IPS-NIHi7 (cell line): ENCODE results near the gene ARL13A.
A peak's percentile ranks its signal among the peaks of the same experiment; 100 is the strongest.
"Not testable (repeated sequence)": the region's sequence is repeated elsewhere in the genome, so short reads cannot be mapped to it uniquely, and the experiment has no call there.

ENCODE experiments used
- DNase-seq: peaks from one replicate; pipeline ENCODE4 v3.0.0; 2012; ENCODE audit warnings: mixed read lengths; ENCODE audit errors: extremely low spot score

The ARL13A gene

GRCh38 chrX:100990139-100990538 lies 20.6 kb downstream of the ARL13A start:
- no peak for DNase-seq

- DNase-seq, result no peak
These were observed 25.1 kb downstream of the ARL13A start for GRCh38 chrX:100994352-100995281.

GRCh38 chrX:100995469-100995868 lies 26.0 kb downstream of the ARL13A start:
- DNase-seq, result peak; percentile 13

- DNase-seq, result no peak
These were observed 29.9 kb downstream of the ARL13A start for GRCh38 chrX:100999451-100999850.

GRCh38 chrX:101009090-101009489 lies 39.6 kb downstream of the ARL13A start:
- no peak for DNase-seq

DNA sequence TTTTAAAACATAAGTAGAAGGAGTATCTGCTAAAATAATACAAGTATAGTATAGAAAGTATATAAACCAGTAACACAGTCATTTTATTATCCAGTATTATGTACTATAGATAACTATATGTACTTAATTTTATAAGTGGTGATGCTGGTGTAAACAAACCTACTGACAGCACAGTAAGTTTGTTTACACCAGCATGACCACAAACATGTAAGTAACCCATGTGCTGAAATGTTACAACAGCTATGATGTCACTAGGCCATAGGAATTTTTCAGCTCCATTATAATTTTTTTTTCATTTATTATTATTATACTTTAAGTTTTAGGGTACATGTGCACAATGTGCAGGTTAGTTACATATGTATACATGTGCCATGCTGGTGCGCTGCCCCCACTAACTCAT lies 42.5 kb downstream of the ARL13A start:
- DNase-seq, result not testable (repeated sequence)

DNA sequence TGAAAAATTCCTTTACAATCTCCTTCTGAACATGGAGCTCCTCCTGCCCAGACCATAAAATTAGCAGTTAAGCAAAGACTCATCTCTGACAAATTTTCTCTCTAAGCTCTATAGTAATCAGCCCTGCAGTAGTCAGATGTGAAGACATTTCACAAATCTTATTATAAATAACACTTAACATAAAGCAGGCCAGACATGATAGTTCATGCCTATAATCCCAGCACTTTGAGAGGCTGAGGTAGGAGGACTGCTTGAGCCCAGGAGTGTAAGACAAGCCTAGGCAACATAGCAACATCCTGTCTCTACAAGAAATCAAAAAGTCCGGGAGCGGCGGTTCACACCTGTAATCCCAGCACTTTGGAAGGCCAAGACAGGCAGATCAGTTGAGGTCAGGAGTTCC lies 52.5 kb downstream of the ARL13A start:
- no peak for DNase-seq

DNA sequence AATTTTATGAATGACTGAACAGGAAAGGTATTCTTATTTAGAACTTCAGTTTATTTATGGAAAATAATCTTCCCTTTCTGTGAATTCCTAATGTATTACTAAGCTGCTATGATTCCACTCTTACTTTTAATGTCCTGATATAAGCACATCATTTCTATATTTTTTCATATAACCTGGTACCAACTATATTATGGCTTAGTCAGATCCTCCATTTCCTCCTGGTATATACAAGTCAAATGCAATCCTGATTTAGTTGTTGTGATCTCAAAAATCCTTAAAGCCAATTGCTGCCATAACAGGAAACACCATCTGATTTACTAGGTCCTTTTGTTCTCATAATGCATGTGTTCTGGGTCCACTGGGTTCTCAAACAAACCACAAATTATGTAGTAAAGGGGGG lies 55.6 kb downstream of the ARL13A start:
- no peak for DNase-seq

DNA sequence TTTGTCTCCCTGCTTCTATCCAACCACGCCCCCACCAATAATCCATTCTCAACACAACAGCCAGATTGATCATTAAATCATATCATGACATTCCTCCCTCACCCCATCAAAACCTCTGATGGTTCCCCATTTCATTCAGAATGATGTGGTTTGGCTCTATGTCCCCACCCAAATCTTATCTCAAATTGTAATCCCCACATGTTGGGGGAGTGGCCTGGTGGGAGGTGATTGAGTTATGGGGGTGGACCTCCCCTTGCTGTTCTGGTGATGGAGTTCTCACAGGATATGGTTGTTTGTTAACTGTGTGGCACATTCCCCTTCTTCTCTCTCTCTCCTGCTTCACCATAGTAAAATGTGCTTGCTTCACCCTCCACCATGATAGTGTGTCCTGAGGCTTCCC lies 59.1 kb downstream of the ARL13A start:
- DNase-seq, result no peak

- DNase-seq, result no peak
These were observed 60.2 kb downstream of the ARL13A start for GRCh38 chrX:101029665-101030064.

DNA sequence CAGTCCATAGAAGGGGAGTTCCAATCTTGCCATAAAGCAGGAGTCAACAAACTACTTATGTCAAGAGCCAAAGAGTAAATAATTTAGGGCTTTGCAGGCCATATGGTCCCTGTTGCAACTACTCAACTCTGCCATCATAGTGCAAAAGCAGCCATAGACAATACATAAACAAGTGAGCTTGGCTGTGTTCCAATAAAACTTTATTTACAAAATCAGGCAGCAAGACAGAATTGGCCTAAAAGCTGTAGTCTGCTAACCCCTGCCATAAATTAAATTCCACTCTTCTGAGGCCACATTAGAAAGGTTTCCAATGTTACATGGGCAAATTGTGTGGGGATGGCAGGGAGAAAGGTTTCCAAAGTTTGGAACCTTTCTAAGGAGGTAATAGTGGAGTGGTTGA lies 67.7 kb downstream of the ARL13A start:
- no peak for DNase-seq

DNA sequence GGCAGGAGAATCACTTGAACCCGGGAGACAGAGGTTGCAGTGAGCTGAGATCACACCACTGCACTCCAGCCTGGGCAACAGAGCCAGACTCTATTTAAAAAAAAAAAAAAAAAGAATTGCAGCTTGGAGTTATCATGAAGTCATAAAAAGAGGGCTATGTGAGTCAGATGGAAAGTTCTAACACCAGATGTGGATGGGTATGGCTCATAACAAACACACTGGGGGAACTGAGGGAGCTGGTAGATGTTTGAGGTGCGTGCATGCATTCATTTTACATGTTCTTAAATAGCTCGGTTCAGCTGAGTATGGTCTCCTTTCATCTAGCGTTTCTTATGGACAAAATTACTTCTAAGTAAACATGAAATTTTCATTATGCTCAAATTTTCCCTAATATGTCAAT lies 70.7 kb downstream of the ARL13A start:
- no peak for DNase-seq
